DOHH2 (cell line): ENCODE results near the gene TTC29.

Source experiments
- H3F3A ChIP-seq: fragments of 200-600 bp; sonication (generic), shearing (Covaris generic); 2 replicates; pipeline ENCODE4 v1.6.0; 2016; ENCODE audit warnings: antibody characterized with exemption, mild to moderate bottlenecking; ENCODE audit not compliant: control insufficient read depth, insufficient read depth
- H3K27ac ChIP-seq: fragments of 200-600 bp; sonication (generic); 2 replicates; pipeline ENCODE4 v1.5.1; 2014; ENCODE audit warnings: low read depth, mild to moderate bottlenecking, low read length, moderate library complexity
- H3K27me3 ChIP-seq: fragments of 200-600 bp; sonication (generic); 2 replicates; pipeline ENCODE4 v1.6.1; 2014; ENCODE audit warnings: mild to moderate bottlenecking, low read length, mixed read lengths; ENCODE audit not compliant: control insufficient read depth
- H3K36me3 ChIP-seq: fragments of 200-600 bp; sonication (generic); 2 replicates; pipeline ENCODE4 v1.6.1; 2014; ENCODE audit warnings: mild to moderate bottlenecking, low read length, moderate library complexity, mixed read lengths; ENCODE audit not compliant: control insufficient read depth
- H3K4me1 ChIP-seq: fragments of 200-600 bp; sonication (generic); 2 replicates; pipeline ENCODE4 v1.6.1; 2014; ENCODE audit warnings: mild to moderate bottlenecking, low read length, mixed read lengths; ENCODE audit not compliant: control insufficient read depth
- H3K4me2 ChIP-seq: fragments of 200-600 bp; sonication (generic); 2 replicates; pipeline ENCODE4 v1.6.0; 2014; ENCODE audit warnings: mild to moderate bottlenecking, low read length, moderate library complexity
- H3K4me3 ChIP-seq: fragments of 200-600 bp; sonication (generic); 2 replicates; pipeline ENCODE4 v1.5.1; 2014; ENCODE audit warnings: mild to moderate bottlenecking, low read length, mixed read lengths
- H3K79me2 ChIP-seq: fragments of 200-600 bp; sonication (generic); 2 replicates; pipeline ENCODE4 v1.6.1; 2014; ENCODE audit warnings: mild to moderate bottlenecking, low read length, mixed read lengths; ENCODE audit not compliant: control insufficient read depth
- H3K9me2 ChIP-seq: fragments of 200-600 bp; sonication (generic); replicated peaks from 2 replicates; pipeline ENCODE4 v1.6.1; 2014; ENCODE audit warnings: mild to moderate bottlenecking, low read length, mixed read lengths; ENCODE audit not compliant: control insufficient read depth
- H3K9me3 ChIP-seq: fragments of 200-600 bp; sonication (generic); 2 replicates; pipeline ENCODE4 v1.6.1; 2014; ENCODE audit warnings: antibody characterized with exemption, low read length, mixed read lengths; ENCODE audit not compliant: control insufficient read depth, insufficient read depth
- H4K20me1 ChIP-seq: fragments of 200-600 bp; sonication (generic); 2 replicates; pipeline ENCODE4 v1.6.0; 2014; ENCODE audit warnings: low read depth, mild to moderate bottlenecking, antibody characterized with exemption, low read length, moderate library complexity; ENCODE audit not compliant: control insufficient read depth, insufficient read depth
- CTCF ChIP-seq: fragments of 200-600 bp; sonication (generic); IDR thresholded peaks from one replicate; pipeline ENCODE4 v1.5.1; 2014; ENCODE audit warnings: antibody characterized with exemption, mild to moderate bottlenecking, low read depth, low read length; ENCODE audit not compliant: poor library complexity, severe bottlenecking
- EZH2phosphoT487 ChIP-seq: fragments of 200-600 bp; sonication (generic); IDR thresholded peaks from 2 replicates; pipeline ENCODE4 v1.6.1; 2017; ENCODE audit warnings: borderline replicate concordance, mild to moderate bottlenecking, antibody characterized with exemption, low read length, moderate library complexity, mixed read lengths

The TTC29 gene

GRCh38 chr4:146945556-146946374 is at the start of gene TTC29:
TTC29 (minus strand) TSS chr4:146945864; CDS start chr4:146939895, 5,969 bp downstream.
- no peaks in the 10 kb centered on the region for H3K9me2 ChIP-seq
- H3K4me2 ChIP-seq, result peak within 1 kb of the TSS; percentile 62
- H3K36me3 ChIP-seq, result no peaks in the 10 kb centered on the region
- H3K27ac ChIP-seq, result no peak within 1 kb of the TSS
- H3K9me3 ChIP-seq, result no peaks in the 10 kb centered on the region
- H3K79me2 ChIP-seq, result no peaks in the 10 kb centered on the region
- H3K27me3 ChIP-seq, result peaks cover 19% of the 10 kb centered on the region
- peaks cover 8% of the 10 kb centered on the region for H3K4me1 ChIP-seq
- no peaks in the 10 kb centered on the region for H4K20me1 ChIP-seq
- H3K4me3 ChIP-seq, result peak within 1 kb of the TSS; percentile 43
- TF ChIP-seq EZH2phosphoT487, result no peak
- no peak for TF ChIP-seq CTCF
- H3F3A ChIP-seq, result no peaks in the 10 kb centered on the region

GRCh38 chr4:146981651-146982050 is 36.0 kb upstream of the TTC29 start:
- no peaks in the 10 kb centered on the region for H3K79me2 ChIP-seq
- H3K4me2 ChIP-seq, result no peak overlapping the region
- H3K27ac ChIP-seq, result no peak overlapping the region
- no peaks in the 10 kb centered on the region for H3K36me3 ChIP-seq
- H3K4me1 ChIP-seq, result no peaks in the 10 kb centered on the region
- TF ChIP-seq CTCF (no peak), EZH2phosphoT487 (no peak)
- H3K27me3 ChIP-seq, result 0 out of 2 replicates have a peak, but pooled peaks cover 2% of the 10 kb centered on the region
- H4K20me1 ChIP-seq, result no peaks in the 10 kb centered on the region
- H3K9me2 ChIP-seq, result no peaks in the 10 kb centered on the region; the same call in 1 of the 2 replicates
- no peak overlapping the region for H3K4me3 ChIP-seq
- no peaks in the 10 kb centered on the region for H3F3A ChIP-seq
- no peaks in the 10 kb centered on the region for H3K9me3 ChIP-seq

GRCh38 chr4:146978641-146979040 is 33.0 kb upstream of the TTC29 start:
- no peaks in the 10 kb centered on the region for H3F3A ChIP-seq
- H3K4me1 ChIP-seq, result no peaks in the 10 kb centered on the region
- H3K27me3 ChIP-seq, result 0 out of 2 replicates have a peak, but pooled peaks cover 2% of the 10 kb centered on the region
- no peaks in the 10 kb centered on the region for H3K36me3 ChIP-seq
- H3K4me2 ChIP-seq, result no peak overlapping the region
- TF ChIP-seq CTCF (no peak), EZH2phosphoT487 (no peak)
- no peak overlapping the region for H3K4me3 ChIP-seq
- H4K20me1 ChIP-seq, result no peaks in the 10 kb centered on the region
- H3K27ac ChIP-seq, result no peak overlapping the region
- no peaks in the 10 kb centered on the region for H3K9me3 ChIP-seq
- no peaks in the 10 kb centered on the region for H3K79me2 ChIP-seq
- H3K9me2 ChIP-seq, result no peaks in the 10 kb centered on the region; the same call in 1 of the 2 replicates
